Thymus (tissue), 14 donors: Measurements from ENCODE around the gene SCRT2. TPM values are rescaled to one million over a fixed set of nuclear protein-coding genes. Genes with fewer than 3 reads are reported as not detected.
"Not testable (repeated sequence)": the region's sequence is repeated elsewhere in the genome, so short reads cannot be mapped to it uniquely, and the experiment has no call there.

Experiments used
- DNase-seq, 9 donors: peaks; one replicate each; pipeline ENCODE4 v3.0.0-alpha.2; 2013; ENCODE audit warnings: low spot score in 9 of 9, low read depth in 6 of 9, missing footprints in 1 of 9
- H3K27ac ChIP-seq, 2 donors: one replicate each; pipeline ENCODE4 v1.5.1; 2013; ENCODE audit warnings: control low read depth in 1 of 2, low read depth in 1 of 2, low read length in 1 of 2, mild to moderate bottlenecking in 1 of 2, moderate library complexity in 1 of 2
- H3K27me3 ChIP-seq, 2 donors: one replicate each; pipeline ENCODE4 v1.5.1; 2013; ENCODE audit warnings: low read length in 1 of 2; ENCODE audit not compliant: control insufficient read depth in 2 of 2, insufficient read depth in 1 of 2
- H3K36me3 ChIP-seq, 2 donors: one replicate each; pipeline ENCODE4 v1.5.1; 2013; ENCODE audit warnings: low read length in 1 of 2, mild to moderate bottlenecking in 1 of 2, moderate library complexity in 1 of 2; ENCODE audit not compliant: control insufficient read depth in 2 of 2, insufficient read depth in 2 of 2
- H3K4me1 ChIP-seq, 2 donors: one replicate each; pipeline ENCODE4 v1.5.1; 2013; ENCODE audit warnings: low read length in 2 of 2; ENCODE audit not compliant: control insufficient read depth in 2 of 2, insufficient read depth in 2 of 2
- H3K4me3 ChIP-seq, 2 donors: one replicate each; pipeline ENCODE4 v1.5.1; 2013; ENCODE audit warnings: low read length in 2 of 2, control low read depth in 1 of 2, mild to moderate bottlenecking in 1 of 2
- H3K9me3 ChIP-seq, 2 donors: one replicate each; pipeline ENCODE4 v1.5.1; 2013; ENCODE audit warnings: low read length in 1 of 2, mild to moderate bottlenecking in 1 of 2; ENCODE audit not compliant: control insufficient read depth in 2 of 2, insufficient read depth in 1 of 2
- WGBS: extraction: QIAGEN DNeasy Blood & Tissue Kit; methylation state at CpG from one replicate; pipeline ENCODE4 v1.1.7; 2013; 5-methylcytosine and 5-hydroxymethylcytosine counted together
- long read RNA-seq, 10 donors: transcript quantifications; one replicate each; lab custom pipeline, GENCODE V29; 2026
- polyA plus RNA-seq: library from polyadenylated mRNA; stranded (reverse); fragments of 200-250 nt; gene quantifications from one replicate; pipeline ENCODE4 v1.2.3, GENCODE V29; 2013
- total RNA-seq: library from RNA; stranded (reverse); fragments of 120-200 nt; gene quantifications from one replicate; pipeline ENCODE4 v1.2.4, GENCODE V29; 2013
- donor health status: healthy.

The SCRT2 gene
- total RNA-seq (not detected), polyA plus RNA-seq (under 0.01 TPM)
- long read RNA-seq, donor 1, result 0 reads
- long read RNA-seq, donor 2, result 0 reads
- long read RNA-seq, donor 3, result 0 reads
- long read RNA-seq, donor 4, result 0 reads
- long read RNA-seq, donor 5, result 0 reads
- long read RNA-seq, donor 6, result 0 reads
- long read RNA-seq, donor 7, result 0 reads
- long read RNA-seq, donor 8, result 0 reads
- long read RNA-seq, donor 9, result 0 reads
- long read RNA-seq, donor 10, result 0 reads

- under 1% methylated on average over 69 of the region's 69 CpGs for WGBS
- DNase-seq, result peak in 8 of 9 donors; percentile 9 to 57 (median 30)
- H3K4me3 ChIP-seq, result no peak within 1 kb of the TSS
These were observed at the start of gene SCRT2 for GRCh38 chr20:675453-676314. SCRT2 (minus strand) TSS chr20:675802; CDS start chr20:675601, 201 bp downstream.

GRCh38 chr20:724797-725196, 49.2 kb upstream of the SCRT2 start:
- not testable (repeated sequence) for H3K9me3 ChIP-seq, H3K4me3 ChIP-seq, H3K4me1 ChIP-seq, H3K36me3 ChIP-seq, DNase-seq, H3K27ac ChIP-seq
- 93% methylated on average over 7 of the region's 7 CpGs for WGBS
- H3K27me3 ChIP-seq, result peaks cover 22 to 45% of the 10 kb centered on the region in 2 donors

More at GRCh38 chr20:675453-676314, at the start of gene SCRT2:
- Histone ChIP-seq H3K36me3 (no peaks in the 10 kb centered on the region), H3K27me3 (peaks cover 54 to 75% of the 10 kb centered on the region in 2 donors), H3K9me3 (no peaks in the 10 kb centered on the region), H3K27ac (no peak within 1 kb of the TSS), H3K4me1 (peaks cover 0 to 4% of the 10 kb centered on the region in 2 donors)

- Histone ChIP-seq H3K27ac (no peak overlapping the region), H3K27me3 (peaks cover 18 to 34% of the 10 kb centered on the region in 2 donors), H3K36me3 (no peaks in the 10 kb centered on the region), H3K9me3 (no peaks in the 10 kb centered on the region), H3K4me1 (peaks cover 3 to 4% of the 10 kb centered on the region in 2 donors), H3K4me3 (no peak overlapping the region)
- peak in 1 of 9 donors; percentile 14 for DNase-seq
- 83% methylated on average over 8 of the region's 8 CpGs for WGBS
These were observed 48.2 kb upstream of the SCRT2 start for GRCh38 chr20:723756-724155.

- Histone ChIP-seq H3K4me1 (peaks cover 0 to under 1% of the 10 kb centered on the region in 2 donors), H3K27me3 (peaks cover 11 to 27% of the 10 kb centered on the region in 2 donors), H3K27ac (no peak overlapping the region), H3K9me3 (no peaks in the 10 kb centered on the region), H3K36me3 (no peaks in the 10 kb centered on the region), H3K4me3 (no peak overlapping the region)
- DNase-seq, result no peak
- WGBS, result 94% methylated on average over 11 of the region's 11 CpGs
These were observed 47.4 kb upstream of the SCRT2 start for GRCh38 chr20:722822-723644.

GRCh38 chr20:721876-722275, 46.3 kb upstream of the SCRT2 start:
- Histone ChIP-seq H3K9me3 (no peaks in the 10 kb centered on the region), H3K4me1 (no peaks in the 10 kb centered on the region), H3K27me3 (peaks cover 7 to 18% of the 10 kb centered on the region in 2 donors), H3K27ac (no peak overlapping the region), H3K4me3 (no peak overlapping the region), H3K36me3 (no peaks in the 10 kb centered on the region)
- DNase-seq, result no peak
- WGBS, result over 99% methylated on average over 4 of the region's 4 CpGs

GRCh38 chr20:719816-720215, 44.2 kb upstream of the SCRT2 start:
- Histone ChIP-seq H3K27me3 (peaks cover 0 to 4% of the 10 kb centered on the region in 2 donors), H3K4me3 (no peak overlapping the region), H3K36me3 (no peaks in the 10 kb centered on the region), H3K27ac (no peak overlapping the region), H3K4me1 (no peaks in the 10 kb centered on the region), H3K9me3 (no peaks in the 10 kb centered on the region)
- WGBS, result 94% methylated on average over 11 of the region's 11 CpGs
- no peak for DNase-seq

- H3K36me3 ChIP-seq, result no peaks in the 10 kb centered on the region
- DNase-seq, result no peak
- no peaks in the 10 kb centered on the region for H3K9me3 ChIP-seq
- WGBS, result 95% methylated on average over 5 of the region's 5 CpGs
- no peaks in the 10 kb centered on the region for H3K4me1 ChIP-seq
- H3K4me3 ChIP-seq, result no peak overlapping the region
- H3K27me3 ChIP-seq, result peaks cover 0 to 4% of the 10 kb centered on the region in 2 donors
- H3K27ac ChIP-seq, result no peak overlapping the region
These were observed 43.5 kb upstream of the SCRT2 start for GRCh38 chr20:719068-719467.

GRCh38 chr20:717832-718231, 42.2 kb upstream of the SCRT2 start:
- H3K4me1 ChIP-seq, result no peaks in the 10 kb centered on the region
- WGBS, result 90% methylated on average over 5 of the region's 5 CpGs
- DNase-seq, result no peak
- H3K27me3 ChIP-seq, result peaks cover 0 to 2% of the 10 kb centered on the region in 2 donors
- no peaks in the 10 kb centered on the region for H3K36me3 ChIP-seq
- H3K9me3 ChIP-seq, result no peaks in the 10 kb centered on the region
- no peak overlapping the region for H3K4me3 ChIP-seq
- H3K27ac ChIP-seq, result no peak overlapping the region
